PC-3 (cell line): ENCODE measurements around the gene MYOZ2.
"Not testable (repeated sequence)": the region's sequence is repeated elsewhere in the genome, so short reads cannot be mapped to it uniquely, and the experiment has no call there.

Source experiments
- CTCF ChIP-seq: fragments of 300-600 bp; sonication (generic); conservative IDR thresholded peaks from 2 replicates; pipeline ENCODE4 v1.5.1; 2017; ENCODE audit warnings: antibody characterized with exemption, low read depth, mild to moderate bottlenecking, low read length
- EZH2 ChIP-seq: fragments of 300-600 bp; sonication (generic); IDR thresholded peaks from one replicate; pipeline ENCODE4 v1.6.1; 2017; ENCODE audit warnings: antibody characterized with exemption, mild to moderate bottlenecking, low read length; ENCODE audit not compliant: unreplicated experiment

GRCh38 chr4:119173729-119174361, 38.2 kb downstream of the MYOZ2 start:
- not testable (repeated sequence) for TF ChIP-seq CTCF, EZH2
